Activated CD8-positive, alpha-beta T cell treated with anti-CD3 and anti-CD28 coated beads, Interleukin-2, amount 10 ng/mL, durations not matched to agents 7 days and 5 days (primary cell): ENCODE results near the gene GALK1. TPM values are rescaled to one million over a fixed set of nuclear protein-coding genes. Genes with fewer than 3 reads are reported as not detected.
A peak's percentile ranks its signal among the peaks of the same experiment; 100 is the strongest.
"Not testable (repeated sequence)": the region's sequence is repeated elsewhere in the genome, so short reads cannot be mapped to it uniquely, and the experiment has no call there.

Experiments used
- ATAC-seq: fragments of 150-1000 bp; cut with Tn5 transposase; one replicate; pipeline ENCODE4 v1.10.0; 2021; ENCODE audit warnings: moderate library complexity
- CTCF ChIA-PET: fragments of 350-600 bp; sonication (Branson Sonifier 250); formaldehyde crosslinking; loops from one replicate; lab custom pipeline; 2021; ENCODE audit warnings: antibody characterized with exemption; lab: Charles Lee
- POLR2A ChIA-PET: fragments of 350-600 bp; sonication (Branson Sonifier 250); formaldehyde crosslinking; loops from one replicate; lab custom pipeline; 2021; ENCODE audit warnings: antibody characterized with exemption; lab: Charles Lee
- DNase-seq: peaks from one replicate; pipeline ENCODE4 v3.0.0-alpha.2; 2020
- H3K27ac Mint-ChIP-seq: one replicate; pipeline ENCODE4 v1.8.0; 2021; ENCODE audit warnings: mild to moderate bottlenecking, mixed read lengths
- H3K27me3 Mint-ChIP-seq: one replicate; pipeline ENCODE4 v1.8.0; 2021; ENCODE audit warnings: low read depth, mixed read lengths
- H3K36me3 Mint-ChIP-seq: one replicate; pipeline ENCODE4 v1.8.0; 2021; ENCODE audit warnings: low read depth, mixed read lengths
- H3K4me1 Mint-ChIP-seq: one replicate; pipeline ENCODE4 v1.8.0; 2021; ENCODE audit warnings: low read depth, mixed read lengths
- H3K4me3 Mint-ChIP-seq: one replicate; pipeline ENCODE4 v1.8.0; 2021; ENCODE audit warnings: mild to moderate bottlenecking, mixed read lengths
- H3K9me3 Mint-ChIP-seq: one replicate; pipeline ENCODE4 v1.8.0; 2022; ENCODE audit warnings: mixed read lengths; ENCODE audit not compliant: insufficient read depth
- total RNA-seq, 2 experiments: library from RNA; stranded (reverse); gene quantifications; one replicate each; pipeline ENCODE4 v1.2.3, GENCODE V29; 2021

Gene GALK1
- 10 to 100 TPM; 52.2 to 56.9 TPM for total RNA-seq

GRCh38 chr17:75764711-75765421, at the start of gene GALK1:
Gene GALK1, minus strand, starts transcription at chr17:75765192. Its CDS starts 56 bp downstream, at chr17:75765136.
- H3K9me3 Mint-ChIP-seq: no peaks in the 10 kb centered on the region
- peaks cover 15% of the 10 kb centered on the region for H3K4me1 Mint-ChIP-seq
- CTCF ChIA-PET: interaction anchor here (0.8 to 5.2 kb wide), 29 partner anchors 8 to 249 kb away, joined by 3 to 82 read pairs (median 6); partner anchors contain the start of genes SMIM5, TRIM47, TRIM65 and TSEN54

GRCh38 chr17:75814021-75814395, 49.0 kb upstream of the GALK1 start:
- no peak for DNase-seq
- POLR2A ChIA-PET: interaction anchor here (1.0 kb wide), 1 partner anchor 38 kb away, joined by 4 read pairs; no protein-coding TSS in a partner anchor
- Mint-ChIP-seq H3K27me3 (no peaks in the 10 kb centered on the region), H3K4me1 (no peaks in the 10 kb centered on the region), H3K4me3 (no peak overlapping the region), H3K9me3 (no peaks in the 10 kb centered on the region), H3K36me3 (peaks cover 23% of the 10 kb centered on the region), H3K27ac (no peak overlapping the region)
- CTCF ChIA-PET: interaction anchor here (0.7 to 1.1 kb wide), 2 partner anchors 13 to 23 kb away, joined by 4 read pairs; no protein-coding TSS in a partner anchor
- no peak for ATAC-seq

More at GRCh38 chr17:75764711-75765421, at the start of gene GALK1:
- peaks cover 6% of the 10 kb centered on the region for H3K36me3 Mint-ChIP-seq
- peaks cover 6% of the 10 kb centered on the region for H3K27me3 Mint-ChIP-seq
- peak; percentile 94 for ATAC-seq
- DNase-seq: peak; percentile 80
- peak within 1 kb of the TSS; percentile 63 for H3K27ac Mint-ChIP-seq
- H3K4me3 Mint-ChIP-seq: peak within 1 kb of the TSS; percentile 79
- POLR2A ChIA-PET: interaction anchor here (0.6 to 7.5 kb wide), 9 partner anchors 11 to 90 kb away, joined by 3 to 188 read pairs (median 4); partner anchors contain the start of genes UNK and WBP2

GRCh38 chr17:75813081-75814020, 48.4 kb upstream of the GALK1 start:
- Mint-ChIP-seq H3K9me3 (no peaks in the 10 kb centered on the region), H3K4me1 (no peaks in the 10 kb centered on the region), H3K4me3 (no peak overlapping the region), H3K36me3 (peaks cover 21% of the 10 kb centered on the region), H3K27me3 (no peaks in the 10 kb centered on the region), H3K27ac (no peak overlapping the region)
- ATAC-seq (no peak), DNase-seq (no peak)
- POLR2A ChIA-PET: interaction anchor here (1.0 kb wide), 1 partner anchor 37 kb away, joined by 4 read pairs; no protein-coding TSS in a partner anchor
- CTCF ChIA-PET: interaction anchor here (1.1 kb wide), 1 partner anchor 14 kb away, joined by 4 read pairs; no protein-coding TSS in a partner anchor

GRCh38 chr17:75812096-75813013, 47.4 kb upstream of the GALK1 start:
- no peaks in the 10 kb centered on the region for H3K27me3 Mint-ChIP-seq
- H3K4me3 Mint-ChIP-seq: no peak overlapping the region
- H3K4me1 Mint-ChIP-seq: no peaks in the 10 kb centered on the region
- peaks cover 21% of the 10 kb centered on the region for H3K36me3 Mint-ChIP-seq
- CTCF ChIA-PET: no interaction called here
- no peak for ATAC-seq
- H3K27ac Mint-ChIP-seq: no peak overlapping the region
- H3K9me3 Mint-ChIP-seq: no peaks in the 10 kb centered on the region
- POLR2A ChIA-PET: no interaction called here
- no peak for DNase-seq

GRCh38 chr17:75811174-75811573, 46.2 kb upstream of the GALK1 start:
- Mint-ChIP-seq H3K4me1 (no peaks in the 10 kb centered on the region), H3K4me3 (no peak overlapping the region), H3K9me3 (no peaks in the 10 kb centered on the region), H3K36me3 (peaks cover 21% of the 10 kb centered on the region), H3K27me3 (no peaks in the 10 kb centered on the region), H3K27ac (no peak overlapping the region)
- ATAC-seq (no peak), DNase-seq (no peak)
- ChIA-PET POLR2A (interaction anchor here (0.7 kb wide), 1 partner anchor 12 kb away, joined by 3 read pairs; no protein-coding TSS in a partner anchor), CTCF (no interaction called here)

GRCh38 chr17:75810756-75811155, 45.8 kb upstream of the GALK1 start:
- H3K36me3 Mint-ChIP-seq: peaks cover 21% of the 10 kb centered on the region
- DNase-seq, H3K4me1 Mint-ChIP-seq, ATAC-seq, POLR2A ChIA-PET, H3K27me3 Mint-ChIP-seq, CTCF ChIA-PET, H3K4me3 Mint-ChIP-seq, H3K9me3 Mint-ChIP-seq, H3K27ac Mint-ChIP-seq: not testable (repeated sequence)

- Mint-ChIP-seq H3K4me3 (no peak overlapping the region), H3K36me3 (peaks cover 19% of the 10 kb centered on the region), H3K27ac (no peak overlapping the region), H3K4me1 (no peaks in the 10 kb centered on the region), H3K9me3 (no peaks in the 10 kb centered on the region), H3K27me3 (no peaks in the 10 kb centered on the region)
- ChIA-PET POLR2A (no interaction called here), CTCF (no interaction called here)
- DNase-seq (no peak), ATAC-seq (no peak)
These were observed 45.2 kb upstream of the GALK1 start for GRCh38 chr17:75810216-75810615.

- H3K27me3 Mint-ChIP-seq: no peaks in the 10 kb centered on the region
- CTCF ChIA-PET: no interaction called here
- no peak for DNase-seq
- ATAC-seq: no peak
- no peaks in the 10 kb centered on the region for H3K4me1 Mint-ChIP-seq
- H3K27ac Mint-ChIP-seq: no peak overlapping the region
- H3K9me3 Mint-ChIP-seq: no peaks in the 10 kb centered on the region
- POLR2A ChIA-PET: no interaction called here
- peaks cover 15% of the 10 kb centered on the region for H3K36me3 Mint-ChIP-seq
- H3K4me3 Mint-ChIP-seq: no peak overlapping the region
These were observed 44.7 kb upstream of the GALK1 start for GRCh38 chr17:75809631-75810111.

GRCh38 chr17:75808905-75809621, 44.1 kb upstream of the GALK1 start:
- DNase-seq (no peak), ATAC-seq (no peak)
- Mint-ChIP-seq H3K36me3 (peaks cover 11% of the 10 kb centered on the region), H3K9me3 (no peaks in the 10 kb centered on the region), H3K27me3 (no peaks in the 10 kb centered on the region), H3K4me3 (no peak overlapping the region), H3K4me1 (peaks cover under 1% of the 10 kb centered on the region), H3K27ac (no peak overlapping the region)
- CTCF ChIA-PET: interaction anchor here (1.4 kb wide), 1 partner anchor 26 kb away, joined by 5 read pairs; no protein-coding TSS in a partner anchor
- POLR2A ChIA-PET: interaction anchor here (1.4 kb wide), 1 partner anchor 13 kb away, joined by 5 read pairs; no protein-coding TSS in a partner anchor

- no peaks in the 10 kb centered on the region for H3K9me3 Mint-ChIP-seq
- no peaks in the 10 kb centered on the region for H3K27me3 Mint-ChIP-seq
- no peak for ATAC-seq
- H3K36me3 Mint-ChIP-seq: peaks cover 9% of the 10 kb centered on the region
- H3K27ac Mint-ChIP-seq: peak overlapping the region; percentile 68
- no peak overlapping the region for H3K4me3 Mint-ChIP-seq
- ChIA-PET CTCF (interaction anchor here (1.0 to 1.4 kb wide), 2 partner anchors 26 to 55 kb away, joined by 4 to 5 read pairs; no protein-coding TSS in a partner anchor), POLR2A (interaction anchor here (1.0 to 1.4 kb wide), 2 partner anchors 10 to 14 kb away, joined by 4 to 5 read pairs; no protein-coding TSS in a partner anchor)
- H3K4me1 Mint-ChIP-seq: peaks cover 6% of the 10 kb centered on the region
- no peak for DNase-seq
These were observed 43.5 kb upstream of the GALK1 start for GRCh38 chr17:75808549-75808904.
